ENCODE measurements around the gene GARNL3. TPM values are rescaled to one million over a fixed set of nuclear protein-coding genes. Genes with fewer than 3 reads are reported as not detected.
A peak's percentile ranks its signal among the peaks of the same experiment; 100 is the strongest.

GARNL3 gene
- total RNA-seq, 1 donor from 2014 or later, result 22.9 TPM

GRCh38 chr9:127422787-127423186 lies 158.2 kb downstream of the GARNL3 start:
- Histone ChIP-seq H3K27me3 (ENCODE audit: low read depth) (no peaks in the 10 kb centered on the region), H3K4me3 (peak overlapping the region; percentile 91), H3K27ac (replicated peaks) (no peak overlapping the region), H3K36me3 (no peaks in the 10 kb centered on the region), H3K4me1 (peaks cover 55% of the 10 kb centered on the region), H3K9me3 (replicated peaks) (no peaks in the 10 kb centered on the region)
- intact Hi-C loops (cut with micrococcal nuclease), result no loop called here
- no peak for TF ChIP-seq CTCF (IDR thresholded peaks at IDR 0.05; ENCODE audit: borderline replicate concordance)
- no peak for DNase-seq

DNA sequence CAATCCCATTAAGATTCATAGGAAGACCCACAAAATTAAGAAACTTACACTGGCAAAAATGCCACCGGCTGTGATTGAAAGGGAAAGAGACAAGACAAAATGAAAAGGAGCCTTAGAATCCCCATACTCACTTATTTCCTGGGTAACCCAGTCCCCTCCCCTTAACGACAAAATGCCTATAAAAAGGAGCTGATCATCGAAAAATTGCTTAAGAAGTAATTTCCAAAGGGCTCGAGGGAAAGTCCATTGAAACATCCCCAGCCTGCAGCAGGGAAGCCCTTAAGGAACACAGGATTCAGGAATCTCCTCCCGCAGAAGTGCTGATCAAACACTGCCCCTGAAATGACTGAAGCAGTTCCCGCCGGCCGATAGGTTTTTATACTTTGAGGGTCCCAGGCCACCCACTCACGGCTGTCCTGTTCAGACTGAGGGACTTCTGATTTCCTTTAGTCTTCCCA lies 158.9 kb downstream of the GARNL3 start:
- Histone ChIP-seq H3K36me3 (peaks cover 7% of the 10 kb centered on the region), H3K4me1 (peaks cover 58% of the 10 kb centered on the region), H3K4me3 (peak overlapping the region; percentile 91), H3K9me3 (replicated peaks) (no peaks in the 10 kb centered on the region), H3K27me3 (ENCODE audit: low read depth) (no peaks in the 10 kb centered on the region), H3K27ac (replicated peaks) (peak overlapping the region; percentile 94)
- DNase-seq, result no peak
- intact Hi-C loops (cut with micrococcal nuclease), result no loop called here
- TF ChIP-seq CTCF (IDR thresholded peaks at IDR 0.05; ENCODE audit: borderline replicate concordance), result no peak

GRCh38 chr9:127423934-127424675 lies 159.5 kb downstream of the GARNL3 start, which contains the start of gene ZNF79:
ZNF79 (plus strand) TSS chr9:127424382; CDS start chr9:127424788, 406 bp downstream.
- peak; percentile 95 for DNase-seq
- H3K4me1 ChIP-seq, result peaks cover 58% of the 10 kb centered on the region
- H3K9me3 ChIP-seq (replicated peaks), result no peaks in the 10 kb centered on the region
- peaks cover 13% of the 10 kb centered on the region for H3K36me3 ChIP-seq
- no peaks in the 10 kb centered on the region for H3K27me3 ChIP-seq (ENCODE audit: low read depth)
- H3K27ac ChIP-seq (replicated peaks), result peak within 1 kb of the TSS; percentile 94
- TF ChIP-seq CTCF (IDR thresholded peaks at IDR 0.05; ENCODE audit: borderline replicate concordance), result peak; percentile 20
- peak within 1 kb of the TSS; percentile 91 for H3K4me3 ChIP-seq
- intact Hi-C loops (cut with micrococcal nuclease), result no loop called here

- intact Hi-C loops (cut with micrococcal nuclease), result no loop called here
- peak overlapping the region; percentile 91 for H3K4me3 ChIP-seq
- no peaks in the 10 kb centered on the region for H3K27me3 ChIP-seq (ENCODE audit: low read depth)
- DNase-seq, result no peak
- H3K4me1 ChIP-seq, result peaks cover 58% of the 10 kb centered on the region
- H3K9me3 ChIP-seq (replicated peaks), result no peaks in the 10 kb centered on the region
- peak overlapping the region; percentile 94 for H3K27ac ChIP-seq (replicated peaks)
- H3K36me3 ChIP-seq, result peaks cover 18% of the 10 kb centered on the region
- TF ChIP-seq CTCF (IDR thresholded peaks at IDR 0.05; ENCODE audit: borderline replicate concordance), result no peak
These were observed 160.1 kb downstream of the GARNL3 start for GRCh38 chr9:127424676-127424999.

DNA sequence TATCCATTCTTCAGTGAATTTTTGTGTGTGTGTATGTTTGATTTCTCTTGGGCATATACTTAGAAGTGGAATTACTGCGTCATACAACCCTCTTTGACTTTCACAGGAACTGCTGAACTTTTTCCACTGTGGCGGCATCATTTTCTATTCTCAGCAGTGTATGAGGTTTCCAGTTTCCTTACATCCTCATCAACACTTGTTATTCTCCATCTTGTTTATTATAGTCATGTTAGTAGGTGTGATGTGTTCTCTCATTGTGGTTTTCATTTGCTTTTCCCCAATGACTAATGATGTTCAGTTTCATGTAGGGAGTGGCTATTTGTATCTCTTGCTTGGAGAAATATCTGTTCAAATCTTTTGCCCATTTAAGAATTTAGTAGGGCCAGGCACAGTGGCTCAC lies 162.2 kb downstream of the GARNL3 start:
- no peak for TF ChIP-seq CTCF (IDR thresholded peaks at IDR 0.05; ENCODE audit: borderline replicate concordance)
- Histone ChIP-seq H3K36me3 (peaks cover 31% of the 10 kb centered on the region), H3K9me3 (replicated peaks) (no peaks in the 10 kb centered on the region), H3K27ac (replicated peaks) (no peak overlapping the region), H3K4me3 (no peak overlapping the region), H3K27me3 (ENCODE audit: low read depth) (no peaks in the 10 kb centered on the region), H3K4me1 (peaks cover 55% of the 10 kb centered on the region)
- intact Hi-C loops (cut with micrococcal nuclease), result no loop called here
- no peak for DNase-seq

Measured in left ventricle myocardium inferior (tissue), 1 donor.